ENCODE results near the gene PPP1R37.

The PPP1R37 gene

GRCh38 chr19:45195764-45196163 is 102.8 kb downstream of the PPP1R37 start:
- Histone ChIP-seq H3K9me2 (ENCODE audit: low read depth, low read length) (no peaks in the 10 kb centered on the region), H3K27me3 (ENCODE audit: insufficient read depth, low read length) (peaks cover 6% of the 10 kb centered on the region; the same call in 1 of the 2 replicates), H3K4me2 (ENCODE audit: low read length) (no peak overlapping the region), H3K9ac (ENCODE audit: low read length) (no peak overlapping the region), H3K79me2 (ENCODE audit: insufficient read depth, low read length) (no peaks in the 10 kb centered on the region), H3K9me3 (ENCODE audit: low read length) (no peaks in the 10 kb centered on the region), H3K4me1 (ENCODE audit: insufficient read depth, low read length, severe bottlenecking) (no peaks in the 10 kb centered on the region), H3K4me3 (ENCODE audit: low read depth, low read length, poor library complexity, severe bottlenecking) (no peak overlapping the region), H3K36me3 (ENCODE audit: insufficient read depth, low read length) (no peaks in the 10 kb centered on the region), H3K27ac (ENCODE audit: low read depth, low read length, poor library complexity, severe bottlenecking) (no peak overlapping the region), H3F3A (ENCODE audit: insufficient read depth, low read length) (no peaks in the 10 kb centered on the region), H2AFZ (ENCODE audit: low read length) (no peak overlapping the region), H4K20me1 (ENCODE audit: insufficient read depth, low read length) (no peaks in the 10 kb centered on the region)
- no peak for TF ChIP-seq CTCF (IDR thresholded peaks at IDR 0.05; ENCODE audit: low read length)
- TF ChIP-seq EZH2 (IDR thresholded peaks at IDR 0.05; ENCODE audit: borderline replicate concordance, low read length), result no peak

Measured in OCI-LY1 (cell line).